Stimulated activated CD8-positive, alpha-beta memory T cell treated with anti-CD3 and anti-CD28 coated beads, Interleukin-2, amount 100 ng/mL, for 1 hour (primary cell): Measurements from ENCODE around the gene INTS2.
"Not testable (repeated sequence)": the region's sequence is repeated elsewhere in the genome, so short reads cannot be mapped to it uniquely, and the experiment has no call there.

Source experiments
- DNase-seq, 2 donors: peaks; one replicate each; pipeline ENCODE4 v3.0.0-alpha.2; 2020; ENCODE audit warnings: low read depth in 2 of 2

Gene INTS2

DNA sequence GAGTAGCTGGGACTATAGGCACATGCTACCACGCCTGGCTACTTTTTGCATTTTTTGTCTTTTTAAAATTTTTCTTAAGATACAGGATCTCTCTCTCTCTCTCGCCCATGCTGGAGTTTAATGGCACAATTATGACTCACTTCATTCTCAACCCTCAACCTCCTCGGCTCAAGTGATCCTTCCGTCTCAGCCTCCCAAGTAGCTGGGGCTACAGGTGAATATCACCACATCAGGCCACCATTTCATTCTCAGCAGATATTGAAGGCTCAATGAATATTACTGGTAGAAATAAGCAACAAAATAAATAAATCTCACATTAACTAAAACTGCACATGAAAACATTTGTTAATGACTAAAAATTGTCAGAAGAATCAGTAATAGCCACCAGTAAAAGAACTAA is 106.1 kb downstream of the INTS2 start:
- no peak for DNase-seq

DNA sequence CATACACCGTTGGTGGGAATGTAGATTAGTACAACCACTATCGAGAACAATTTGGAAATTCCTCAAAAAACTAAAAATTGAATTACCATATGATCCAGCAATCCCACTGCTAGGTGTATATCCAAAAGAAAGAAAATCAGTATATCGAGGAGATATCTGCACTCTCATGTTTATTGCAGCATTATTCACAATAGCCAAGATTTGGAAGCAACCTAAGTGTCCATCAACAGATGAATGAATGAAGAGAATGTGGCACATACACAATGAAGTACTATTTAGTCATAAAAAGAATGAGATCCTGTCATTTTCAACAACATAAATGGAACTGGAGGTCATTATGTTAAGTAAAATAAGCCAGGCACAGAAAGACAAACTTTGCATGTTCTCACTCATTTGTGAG is 108.5 kb downstream of the INTS2 start:
- DNase-seq, result not testable (repeated sequence)

DNA sequence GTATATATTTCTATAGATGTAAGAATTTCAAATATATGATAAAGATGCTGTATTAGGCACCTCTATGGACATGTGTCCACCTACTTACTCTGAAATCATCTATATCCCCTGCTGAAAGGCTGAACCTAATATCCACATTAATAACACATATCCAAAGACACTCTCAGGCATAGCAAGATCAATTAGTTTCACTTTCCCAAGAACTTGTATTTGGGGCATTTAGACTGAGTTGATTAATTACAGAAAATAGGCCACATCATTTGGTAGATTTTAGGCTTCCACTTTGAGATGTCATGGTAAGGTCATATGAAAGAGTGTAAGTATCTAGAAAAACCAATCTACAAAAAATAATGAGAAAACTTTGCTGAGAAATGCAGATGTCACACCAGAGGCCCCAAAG is 109.6 kb downstream of the INTS2 start:
- DNase-seq, result no peak

DNA sequence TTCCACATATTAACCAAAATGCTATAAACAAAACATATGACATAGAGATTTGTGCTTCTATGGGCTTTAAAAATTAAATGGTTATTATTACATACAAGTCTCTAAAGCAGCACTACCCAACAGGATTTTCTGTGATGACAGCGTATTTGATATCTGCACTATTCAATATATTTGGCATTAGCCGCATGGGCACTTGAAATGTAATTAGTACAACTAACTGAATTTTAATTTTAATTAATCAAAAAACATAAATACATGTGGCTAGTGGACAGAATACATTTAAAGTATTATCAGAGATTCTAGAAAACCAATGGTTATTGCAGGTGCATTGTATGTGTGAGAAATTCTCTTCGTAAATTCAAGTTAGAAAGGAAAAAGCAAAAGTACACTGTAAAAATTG is 110.3 kb downstream of the INTS2 start:
- no peak for DNase-seq

DNA sequence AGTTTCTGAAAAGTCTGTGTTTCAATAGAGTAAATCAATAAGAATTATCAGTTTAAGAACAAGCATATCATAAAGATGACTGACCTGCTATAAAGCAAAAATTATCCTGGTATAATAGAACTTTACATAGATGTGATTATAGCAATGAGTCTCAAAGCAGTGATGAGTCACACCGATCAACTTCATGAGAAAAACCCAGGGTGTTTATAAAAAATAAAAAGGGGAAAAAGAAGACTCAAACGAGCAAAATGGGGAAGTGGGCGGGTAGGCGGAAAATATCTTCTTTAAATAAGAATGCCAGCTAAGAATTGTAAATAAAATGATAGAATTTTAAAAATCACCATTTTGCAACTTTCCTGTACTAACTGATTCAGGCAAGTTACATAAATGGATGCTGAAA is 111.2 kb downstream of the INTS2 start:
- DNase-seq, result no peak

DNA sequence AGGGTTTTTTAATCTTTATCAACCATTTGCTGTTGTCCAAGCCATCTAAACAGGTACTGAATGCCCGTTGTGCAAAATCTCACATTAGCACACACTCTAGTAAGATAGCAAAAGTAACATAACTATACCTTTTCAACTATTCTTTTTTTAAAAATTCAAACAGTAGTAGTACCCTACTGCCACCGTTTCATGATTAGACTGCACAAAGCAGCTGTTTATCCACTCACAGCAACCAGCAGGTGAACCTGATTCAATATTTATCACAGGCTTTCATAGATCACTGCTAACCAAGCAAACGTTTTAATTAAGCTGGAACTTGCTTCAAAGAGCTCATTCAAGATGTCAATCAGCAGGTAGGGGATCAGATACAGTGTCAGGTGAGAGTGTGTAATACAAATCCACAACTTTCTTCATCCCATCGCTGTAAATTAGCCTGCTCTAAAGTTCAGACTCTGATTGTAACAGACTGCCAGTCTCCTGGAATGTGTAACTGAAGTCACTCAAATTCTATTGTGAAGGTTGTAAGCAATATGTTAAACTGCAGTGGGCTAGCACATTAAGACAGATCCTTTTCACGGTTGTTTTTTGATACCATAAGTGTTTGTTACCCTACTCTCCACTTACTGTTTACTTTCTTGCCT is 111.8 kb downstream of the INTS2 start:
- DNase-seq, result no peak
